ENCODE data around the gene DNMBP.

- TF ChIP-seq NFIC (IDR thresholded peaks at IDR 0.05) (no peak), EP300 (IDR thresholded peaks at IDR 0.05; ENCODE audit: borderline replicate concordance) (no peak), RAD21 (IDR thresholded peaks at IDR 0.05; ENCODE audit: low read depth) (no peak)
These were observed 24.1 kb upstream of the DNMBP start for GRCh38 chr10:100033766-100034418.

All from Ishikawa (cell line).